ENCODE data around the gene CLN5.

Gene CLN5

DNA sequence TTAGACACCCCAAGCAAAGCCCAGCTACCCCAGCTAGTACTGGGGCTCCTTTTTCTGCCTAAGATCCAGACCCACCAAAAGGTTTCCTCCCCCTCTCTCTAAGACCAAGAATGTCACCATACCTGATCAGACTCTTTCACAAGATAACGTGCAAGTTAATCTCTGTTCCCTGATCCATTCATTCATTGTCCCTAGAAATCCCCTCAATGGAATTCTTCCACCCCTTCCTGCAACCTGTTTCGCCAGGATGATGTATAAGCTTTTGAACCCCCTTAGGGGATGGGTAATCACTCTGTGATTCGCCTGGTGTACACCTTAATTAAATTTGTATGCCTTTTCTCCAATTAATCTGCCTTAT, 17.3 kb upstream of the CLN5 start:
- Histone ChIP-seq H3K4me1 (ENCODE audit: control insufficient read depth, insufficient read depth, low read length) (no peaks in the 10 kb centered on the region), H3K27ac (ENCODE audit: insufficient read depth, low read depth, low read length, poor library complexity, severe bottlenecking) (no peak overlapping the region), H3K27me3 (ENCODE audit: control insufficient read depth, insufficient read depth, low read length, poor library complexity, severe bottlenecking) (no peaks in the 10 kb centered on the region), H3K4me3 (ENCODE audit: insufficient read depth, low read depth, low read length) (no peak overlapping the region), H3K9me3 (ENCODE audit: control insufficient read depth, low read length) (no peaks in the 10 kb centered on the region), H3K36me3 (ENCODE audit: control insufficient read depth, insufficient read depth, low read length) (no peaks in the 10 kb centered on the region)
- 88 to 91% methylated on average over 3 of the region's 3 CpGs for WGBS, 2 experiments

DNA sequence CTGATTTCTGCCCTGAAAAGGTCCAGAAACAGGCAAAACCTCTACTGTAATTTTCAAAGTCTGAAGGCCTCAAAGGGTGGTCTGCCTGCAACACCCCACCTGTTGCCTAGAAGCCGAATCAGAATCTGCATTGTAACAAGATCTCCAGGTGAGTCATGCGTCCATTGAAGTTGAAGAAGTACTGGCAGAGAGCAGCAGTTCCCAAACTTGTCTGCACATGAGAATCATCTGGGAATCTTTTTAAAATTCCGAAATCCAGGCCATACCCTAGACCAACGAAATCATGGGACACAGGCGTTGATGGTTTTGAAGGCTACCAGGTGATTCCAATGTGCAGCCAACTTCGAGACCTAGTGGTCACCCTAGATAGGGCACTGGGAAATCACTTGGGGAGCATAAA, 16.0 kb upstream of the CLN5 start:
- H3K27ac ChIP-seq (ENCODE audit: insufficient read depth, low read depth, low read length, poor library complexity, severe bottlenecking), result no peak overlapping the region
- no peaks in the 10 kb centered on the region for H3K36me3 ChIP-seq (ENCODE audit: control insufficient read depth, insufficient read depth, low read length)

DNA sequence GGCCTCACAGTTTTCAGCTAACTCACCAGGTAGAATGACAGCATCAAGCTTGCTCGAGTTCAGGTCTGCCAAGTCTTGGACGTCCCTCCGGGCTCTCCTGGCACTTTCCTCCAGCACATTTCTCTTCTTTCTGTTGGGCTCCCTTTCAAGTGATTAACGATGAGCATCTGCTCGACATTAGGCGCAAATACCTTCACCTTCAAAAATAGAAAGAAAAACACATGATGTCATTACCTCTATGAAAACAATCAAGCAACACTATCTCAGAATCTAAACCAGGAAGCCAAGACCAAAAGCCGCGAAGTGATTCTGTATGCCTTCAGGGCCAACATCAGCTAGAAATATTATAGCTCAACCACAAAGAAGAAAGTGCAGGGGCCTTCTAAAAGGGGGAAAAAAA, 15.4 kb upstream of the CLN5 start:
- H3K9me3 ChIP-seq (ENCODE audit: control insufficient read depth, low read length), result no peaks in the 10 kb centered on the region
- H3K27me3 ChIP-seq (ENCODE audit: control insufficient read depth, insufficient read depth, low read length, poor library complexity, severe bottlenecking), result peaks cover 15% of the 10 kb centered on the region
- H3K4me3 ChIP-seq (ENCODE audit: insufficient read depth, low read depth, low read length), result no peak overlapping the region
- no peaks in the 10 kb centered on the region for H3K36me3 ChIP-seq (ENCODE audit: control insufficient read depth, insufficient read depth, low read length)
- no peaks in the 10 kb centered on the region for H3K4me1 ChIP-seq (ENCODE audit: control insufficient read depth, insufficient read depth, low read length)
- H3K27ac ChIP-seq (ENCODE audit: insufficient read depth, low read depth, low read length, poor library complexity, severe bottlenecking), result no peak overlapping the region
- 91 to 93% methylated on average over 8 of the region's 8 CpGs for WGBS, 2 experiments

More for the DNA sequence above, 16.0 kb upstream of the CLN5 start:
- no peaks in the 10 kb centered on the region for H3K9me3 ChIP-seq (ENCODE audit: control insufficient read depth, low read length)
- H3K27me3 ChIP-seq (ENCODE audit: control insufficient read depth, insufficient read depth, low read length, poor library complexity, severe bottlenecking), result peaks cover 9% of the 10 kb centered on the region
- 96% methylated on average over 6 of the region's 6 CpGs for WGBS, 2 experiments
- H3K4me3 ChIP-seq (ENCODE audit: insufficient read depth, low read depth, low read length), result no peak overlapping the region
- no peaks in the 10 kb centered on the region for H3K4me1 ChIP-seq (ENCODE audit: control insufficient read depth, insufficient read depth, low read length)

DNA sequence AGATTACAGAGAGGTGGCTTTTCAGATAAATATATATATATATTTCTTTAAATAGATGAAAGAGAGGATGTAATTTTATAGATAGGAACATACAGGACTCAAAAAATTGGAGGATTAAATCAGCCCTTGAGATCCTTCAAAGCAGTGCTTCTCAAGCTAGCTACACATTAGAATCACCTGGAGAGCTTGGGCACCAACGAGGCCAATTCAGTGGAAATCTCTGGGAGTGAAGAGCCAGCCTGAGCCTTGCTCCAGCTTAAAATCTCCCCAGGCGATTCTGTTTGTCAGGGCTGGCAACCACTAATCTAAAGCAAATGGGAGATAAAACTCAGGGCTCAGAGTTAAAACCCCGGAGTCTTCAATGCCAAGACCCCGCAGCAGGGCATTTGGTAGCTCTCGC, 15.0 kb upstream of the CLN5 start:
- H3K36me3 ChIP-seq (ENCODE audit: control insufficient read depth, insufficient read depth, low read length), result no peaks in the 10 kb centered on the region
- H3K27me3 ChIP-seq (ENCODE audit: control insufficient read depth, insufficient read depth, low read length, poor library complexity, severe bottlenecking), result peaks cover 19% of the 10 kb centered on the region
- 93 to 95% methylated on average over 5 of the region's 5 CpGs for WGBS, 2 experiments
- no peak overlapping the region for H3K4me3 ChIP-seq (ENCODE audit: insufficient read depth, low read depth, low read length)
- H3K4me1 ChIP-seq (ENCODE audit: control insufficient read depth, insufficient read depth, low read length), result no peaks in the 10 kb centered on the region
- no peaks in the 10 kb centered on the region for H3K9me3 ChIP-seq (ENCODE audit: control insufficient read depth, low read length)
- H3K27ac ChIP-seq (ENCODE audit: insufficient read depth, low read depth, low read length, poor library complexity, severe bottlenecking), result no peak overlapping the region

DNA sequence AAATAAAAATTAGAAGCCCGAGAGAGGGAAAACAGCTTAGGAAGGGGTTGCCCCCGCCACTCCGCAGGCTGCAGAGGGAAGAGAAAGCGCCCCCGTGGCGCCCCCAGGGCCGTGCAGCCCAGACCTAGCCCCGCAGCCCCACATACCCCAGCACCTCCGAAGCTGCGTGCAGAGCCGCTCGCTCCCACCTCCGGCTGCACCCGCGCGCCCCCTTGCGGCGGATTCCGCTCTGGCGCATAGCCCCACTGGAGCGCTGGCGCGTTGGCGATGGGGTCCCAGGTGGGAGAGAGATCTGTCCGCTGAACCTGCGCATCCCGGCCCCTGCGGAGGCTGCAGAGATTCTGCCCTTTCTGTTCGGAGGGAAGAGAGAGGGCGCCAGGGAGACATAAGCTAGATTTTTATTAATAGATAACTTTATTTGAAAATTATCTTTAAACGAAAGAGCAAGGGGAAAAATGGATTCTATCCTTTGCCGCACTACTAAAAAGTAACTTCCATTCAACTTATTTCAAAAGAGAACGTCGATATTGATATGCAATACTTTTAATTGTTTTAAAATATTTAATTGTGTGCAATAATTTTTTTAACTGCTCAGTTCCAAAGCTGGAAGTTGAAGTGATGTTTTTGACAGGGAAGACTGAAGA, 11.7 kb upstream of the CLN5 start:
- Histone ChIP-seq H3K27me3 (ENCODE audit: control insufficient read depth, insufficient read depth, low read length, poor library complexity, severe bottlenecking) (peaks cover 25% of the 10 kb centered on the region), H3K27ac (ENCODE audit: insufficient read depth, low read depth, low read length, poor library complexity, severe bottlenecking) (no peak overlapping the region), H3K9me3 (ENCODE audit: control insufficient read depth, low read length) (no peaks in the 10 kb centered on the region), H3K4me1 (ENCODE audit: control insufficient read depth, insufficient read depth, low read length) (no peaks in the 10 kb centered on the region), H3K4me3 (ENCODE audit: insufficient read depth, low read depth, low read length) (no peak overlapping the region), H3K36me3 (ENCODE audit: control insufficient read depth, insufficient read depth, low read length) (no peaks in the 10 kb centered on the region)
- 0 to 7% methylated on average over 28 to 31 of the region's 34 CpGs for whole genome bisulfite sequencing, 2 experiments

DNA sequence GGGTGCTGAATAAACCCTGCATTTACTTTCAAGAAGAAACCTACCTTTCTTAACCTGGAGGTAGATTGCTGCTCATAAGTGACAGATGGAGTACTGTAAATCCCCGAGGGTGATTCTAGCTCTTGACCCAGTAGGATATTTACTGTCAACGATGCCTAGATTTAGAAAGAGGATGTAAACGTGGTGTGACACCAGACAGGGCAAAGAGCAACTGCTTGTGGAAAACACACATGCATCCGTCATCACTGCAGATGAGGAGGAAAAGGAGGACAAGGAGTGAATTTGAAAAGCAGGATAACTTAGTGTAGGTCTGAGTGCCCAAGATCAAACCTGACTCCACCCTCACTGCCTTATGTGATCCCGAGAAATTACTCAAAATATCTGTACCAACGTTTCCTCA, 9.8 kb upstream of the CLN5 start:
- WGBS, 2 experiments, result 87 to 89% methylated on average over 6 of the region's 6 CpGs
- Histone ChIP-seq H3K27me3 (ENCODE audit: control insufficient read depth, insufficient read depth, low read length, poor library complexity, severe bottlenecking) (peaks cover 25% of the 10 kb centered on the region), H3K9me3 (ENCODE audit: control insufficient read depth, low read length) (no peaks in the 10 kb centered on the region), H3K36me3 (ENCODE audit: control insufficient read depth, insufficient read depth, low read length) (no peaks in the 10 kb centered on the region), H3K4me3 (ENCODE audit: insufficient read depth, low read depth, low read length) (no peak overlapping the region), H3K4me1 (ENCODE audit: control insufficient read depth, insufficient read depth, low read length) (no peaks in the 10 kb centered on the region), H3K27ac (ENCODE audit: insufficient read depth, low read depth, low read length, poor library complexity, severe bottlenecking) (no peak overlapping the region)

DNA sequence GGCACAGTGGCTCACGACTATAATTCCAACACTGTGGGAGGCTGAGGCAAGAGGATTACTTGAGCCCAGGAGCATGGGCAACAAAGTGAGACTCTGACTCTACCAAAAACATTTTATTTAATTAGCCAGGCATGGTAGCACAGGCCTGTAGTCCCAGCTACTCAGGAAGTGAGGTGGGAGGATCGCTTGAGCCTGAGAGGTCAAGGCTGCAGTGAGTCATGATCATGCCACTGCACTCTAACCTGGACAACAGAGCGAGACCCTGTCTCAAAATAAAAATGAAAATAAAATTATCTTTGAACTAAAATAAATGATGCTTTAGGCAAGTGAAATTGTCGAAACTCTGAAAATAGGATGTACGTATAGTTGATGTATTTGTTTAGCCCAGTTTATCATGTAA, 8.2 kb upstream of the CLN5 start:
- Histone ChIP-seq H3K4me1 (ENCODE audit: control insufficient read depth, insufficient read depth, low read length) (no peaks in the 10 kb centered on the region), H3K27ac (ENCODE audit: insufficient read depth, low read depth, low read length, poor library complexity, severe bottlenecking) (no peak overlapping the region), H3K27me3 (ENCODE audit: control insufficient read depth, insufficient read depth, low read length, poor library complexity, severe bottlenecking) (peaks cover 25% of the 10 kb centered on the region), H3K4me3 (ENCODE audit: insufficient read depth, low read depth, low read length) (no peak overlapping the region), H3K9me3 (ENCODE audit: control insufficient read depth, low read length) (no peaks in the 10 kb centered on the region), H3K36me3 (ENCODE audit: control insufficient read depth, insufficient read depth, low read length) (no peaks in the 10 kb centered on the region)
- WGBS, 2 experiments, result 88 to 90% methylated on average over 4 of the region's 5 CpGs

DNA sequence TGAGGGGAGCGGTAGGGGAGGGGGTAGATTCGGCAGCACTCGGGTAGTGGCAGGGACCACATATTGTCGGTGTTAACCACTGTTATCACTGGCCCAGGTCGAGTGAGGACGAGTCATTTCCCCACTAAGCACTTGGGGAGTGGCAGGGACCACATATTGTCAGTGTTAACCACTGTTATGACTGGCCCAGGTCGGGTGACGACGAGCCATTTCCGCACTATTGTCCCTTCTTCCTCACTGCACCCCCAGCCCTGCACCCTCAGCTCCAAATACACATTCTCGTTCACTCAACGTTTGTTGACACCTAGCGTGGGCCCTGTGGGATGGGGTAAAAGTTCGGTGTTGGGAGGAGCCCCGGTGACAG, 467 bp upstream of the CLN5 start:
- Histone ChIP-seq H3K4me1 (ENCODE audit: control insufficient read depth, insufficient read depth, low read length) (peaks cover 6% of the 10 kb centered on the region), H3K27me3 (ENCODE audit: control insufficient read depth, insufficient read depth, low read length, poor library complexity, severe bottlenecking) (peaks cover 8% of the 10 kb centered on the region), H3K4me3 (ENCODE audit: insufficient read depth, low read depth, low read length) (peak overlapping the region; percentile 83), H3K27ac (ENCODE audit: insufficient read depth, low read depth, low read length, poor library complexity, severe bottlenecking) (no peak overlapping the region), H3K9me3 (ENCODE audit: control insufficient read depth, low read length) (no peaks in the 10 kb centered on the region), H3K36me3 (ENCODE audit: control insufficient read depth, insufficient read depth, low read length) (peaks cover under 1% of the 10 kb centered on the region)
- WGBS, 2 experiments, result 40 to 45% methylated on average over 15 of the region's 15 CpGs

DNA sequence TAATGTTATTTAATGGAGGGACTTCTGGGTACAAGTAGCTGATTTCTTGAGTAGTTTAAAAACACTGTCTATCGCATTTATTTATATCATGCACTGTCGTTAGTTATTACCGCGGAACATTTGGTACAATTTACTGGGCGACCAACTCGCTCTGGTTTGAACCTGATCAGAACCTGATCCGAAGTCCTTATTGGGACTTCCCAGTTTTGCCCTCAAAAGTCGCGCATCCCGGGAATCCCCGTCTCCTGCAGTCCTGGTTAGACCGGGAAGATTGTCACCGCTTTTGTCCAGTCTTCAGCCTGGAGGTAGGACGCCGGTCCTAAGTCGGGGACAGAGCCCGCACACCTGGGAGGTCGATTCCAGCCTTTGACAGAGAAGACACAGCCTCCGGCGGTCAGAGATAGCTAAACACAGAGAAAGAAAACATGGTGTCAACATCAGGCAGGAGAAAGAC, 694 bp downstream of the CLN5 start:
- Histone ChIP-seq H3K27ac (ENCODE audit: insufficient read depth, low read depth, low read length, poor library complexity, severe bottlenecking) (peak overlapping the region; percentile 61), H3K27me3 (ENCODE audit: control insufficient read depth, insufficient read depth, low read length, poor library complexity, severe bottlenecking) (peaks cover 8% of the 10 kb centered on the region), H3K4me3 (ENCODE audit: insufficient read depth, low read depth, low read length) (peak overlapping the region; percentile 83), H3K9me3 (ENCODE audit: control insufficient read depth, low read length) (no peaks in the 10 kb centered on the region), H3K4me1 (ENCODE audit: control insufficient read depth, insufficient read depth, low read length) (peaks cover 6% of the 10 kb centered on the region), H3K36me3 (ENCODE audit: control insufficient read depth, insufficient read depth, low read length) (peaks cover 7% of the 10 kb centered on the region)
- WGBS, 2 experiments, result 0 to 1% methylated on average over 20 of the region's 20 CpGs

DNA sequence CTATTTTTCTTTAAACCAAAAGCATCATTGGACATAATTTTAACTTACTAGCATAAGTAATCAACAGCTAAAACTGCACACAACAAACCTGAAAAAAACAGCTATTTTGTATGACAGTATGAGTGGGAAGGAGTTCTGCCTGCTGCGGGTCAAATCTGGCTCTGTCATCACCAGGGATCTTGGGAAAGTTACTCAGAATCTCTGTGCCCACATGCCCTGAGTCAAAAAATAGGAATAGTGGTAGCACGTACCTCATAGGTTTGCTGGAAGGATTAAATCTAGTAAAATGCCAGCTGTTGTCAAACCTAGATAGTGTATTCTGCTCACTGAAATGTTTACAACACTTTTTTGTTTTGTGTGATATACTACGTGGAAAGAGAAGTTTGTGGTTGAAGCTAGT, 1.1 kb downstream of the CLN5 start:
- 70 to 73% methylated on average over 3 of the region's 3 CpGs for WGBS, 2 experiments
- no peak overlapping the region for H3K27ac ChIP-seq (ENCODE audit: insufficient read depth, low read depth, low read length, poor library complexity, severe bottlenecking)
- peak overlapping the region; percentile 83 for H3K4me3 ChIP-seq (ENCODE audit: insufficient read depth, low read depth, low read length)
- peaks cover 7% of the 10 kb centered on the region for H3K36me3 ChIP-seq (ENCODE audit: control insufficient read depth, insufficient read depth, low read length)
- peaks cover 8% of the 10 kb centered on the region for H3K27me3 ChIP-seq (ENCODE audit: control insufficient read depth, insufficient read depth, low read length, poor library complexity, severe bottlenecking)
- H3K4me1 ChIP-seq (ENCODE audit: control insufficient read depth, insufficient read depth, low read length), result peaks cover 6% of the 10 kb centered on the region
- no peaks in the 10 kb centered on the region for H3K9me3 ChIP-seq (ENCODE audit: control insufficient read depth, low read length)

DNA sequence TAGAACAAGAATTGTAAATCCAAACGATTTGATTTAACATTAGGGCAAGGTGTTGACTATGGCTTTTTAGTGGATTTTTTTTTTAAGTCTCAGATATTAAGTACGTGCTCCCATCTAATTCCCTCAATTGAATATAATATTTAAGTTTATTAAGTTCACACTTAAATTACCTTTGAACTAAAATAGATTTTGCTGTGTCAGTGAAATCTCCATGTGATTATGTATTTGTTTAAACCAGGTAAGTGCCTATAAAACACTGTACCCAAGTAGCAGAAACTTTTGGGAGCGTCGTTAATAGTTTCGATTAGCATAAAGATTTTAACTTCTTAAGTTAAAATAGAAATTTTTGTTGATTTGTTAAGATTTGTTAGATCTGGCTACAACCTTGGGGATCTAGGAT, 1.6 kb downstream of the CLN5 start:
- peaks cover 6% of the 10 kb centered on the region for H3K4me1 ChIP-seq (ENCODE audit: control insufficient read depth, insufficient read depth, low read length)
- H3K9me3 ChIP-seq (ENCODE audit: control insufficient read depth, low read length), result no peaks in the 10 kb centered on the region
- H3K27me3 ChIP-seq (ENCODE audit: control insufficient read depth, insufficient read depth, low read length, poor library complexity, severe bottlenecking), result peaks cover 8% of the 10 kb centered on the region
- H3K27ac ChIP-seq (ENCODE audit: insufficient read depth, low read depth, low read length, poor library complexity, severe bottlenecking), result no peak overlapping the region
- H3K36me3 ChIP-seq (ENCODE audit: control insufficient read depth, insufficient read depth, low read length), result peaks cover 7% of the 10 kb centered on the region
- WGBS, 2 experiments, result 91 to 98% methylated on average over 3 of the region's 5 CpGs
- no peak overlapping the region for H3K4me3 ChIP-seq (ENCODE audit: insufficient read depth, low read depth, low read length)

Data from ectodermal cell (in vitro differentiated cells).